ENCODE data around the gene RFWD3. TPM values are rescaled to one million over a fixed set of nuclear protein-coding genes. Genes with fewer than 3 reads are reported as not detected.
A peak's percentile ranks its signal among the peaks of the same experiment; 100 is the strongest.
"Not testable (repeated sequence)": the region's sequence is repeated elsewhere in the genome, so short reads cannot be mapped to it uniquely, and the experiment has no call there.

RFWD3 gene
- total RNA-seq, 4 donors from 2014 or later = 13.5 to 32.8 (median 21.0) TPM

GRCh38 chr16:74657870-74658642, 8.6 kb downstream of the RFWD3 start:
- Histone ChIP-seq H3K4me1 (peaks cover 0 to 26% (median 2%) of the 10 kb centered on the region in 4 donors), H3K27me3 (no peaks in the 10 kb centered on the region), H3K9me3 (no peaks in the 10 kb centered on the region), H3K36me3 (peaks cover 0 to 54% (median 4%) of the 10 kb centered on the region in 3 donors), H3K27ac (no peak overlapping the region), H3K4me3 (no peak overlapping the region)
- 70 to 75% methylated on average over 5 of the region's 5 CpGs for WGBS, 2 donors
- no peak for DNase-seq (ENCODE audit: low spot score in 2 of 2)
- TF ChIP-seq POLR2A (IDR thresholded peaks at IDR 0.05) (no peak), CTCF (IDR thresholded peaks at IDR 0.05) (no peak), EP300 (IDR thresholded peaks at IDR 0.05) (no peak)

- DNase-seq (ENCODE audit: low spot score in 2 of 2) = no peak
- Histone ChIP-seq H3K4me3 (no peak overlapping the region), H3K4me1 (peaks cover 0 to 19% (median 2%) of the 10 kb centered on the region in 4 donors), H3K27me3 (no peaks in the 10 kb centered on the region), H3K9me3 (no peaks in the 10 kb centered on the region), H3K36me3 (peaks cover 0 to 48% (median 4%) of the 10 kb centered on the region in 3 donors), H3K27ac (no peak overlapping the region)
- 85 to 92% methylated on average over 3 of the region's 3 CpGs for WGBS, 2 donors
- no peak for TF ChIP-seq CTCF (IDR thresholded peaks at IDR 0.05)
- no peak for TF ChIP-seq EP300 (IDR thresholded peaks at IDR 0.05)
- TF ChIP-seq POLR2A (IDR thresholded peaks at IDR 0.05) = no peak
Measured at GRCh38 chr16:74654536-74655050, 12.1 kb downstream of the RFWD3 start.

- WGBS, 2 donors = 97 to 100% methylated on average over 2 of the region's 2 CpGs
- Histone ChIP-seq H3K36me3 (peaks cover 0 to 46% (median 4%) of the 10 kb centered on the region in 3 donors), H3K4me1 (peaks cover 0 to 12% (median 0%) of the 10 kb centered on the region in 4 donors)
- H3K27ac ChIP-seq; H3K4me3 ChIP-seq; H3K9me3 ChIP-seq; H3K27me3 ChIP-seq; DNase-seq (ENCODE audit: low spot score in 2 of 2): not testable (repeated sequence)
Measured at GRCh38 chr16:74652883-74653282, 13.8 kb downstream of the RFWD3 start.

GRCh38 chr16:74652249-74652648, 14.4 kb downstream of the RFWD3 start:
- Histone ChIP-seq H3K9me3 (no peaks in the 10 kb centered on the region), H3K36me3 (peaks cover 0 to 47% (median 4%) of the 10 kb centered on the region in 3 donors), H3K27ac (no peak overlapping the region), H3K27me3 (no peaks in the 10 kb centered on the region), H3K4me3 (no peak overlapping the region), H3K4me1 (peaks cover 0 to 12% (median 0%) of the 10 kb centered on the region in 4 donors)
- no peak for DNase-seq (ENCODE audit: low spot score in 2 of 2)
- WGBS, 2 donors = 30 to 41% methylated on average over 1 of the region's 1 CpG
- TF ChIP-seq CTCF (IDR thresholded peaks at IDR 0.05) (no peak), EP300 (IDR thresholded peaks at IDR 0.05) (no peak), POLR2A (IDR thresholded peaks at IDR 0.05) (no peak)

- WGBS, 2 donors = 93 to 94% methylated on average over 2 of the region's 2 CpGs
- Histone ChIP-seq H3K27me3 (no peaks in the 10 kb centered on the region), H3K27ac (no peak overlapping the region), H3K4me1 (peaks cover 0 to 12% (median 0%) of the 10 kb centered on the region in 4 donors), H3K4me3 (no peak overlapping the region), H3K9me3 (no peaks in the 10 kb centered on the region), H3K36me3 (peaks cover 0 to 51% (median 4%) of the 10 kb centered on the region in 3 donors)
- no peak for DNase-seq (ENCODE audit: low spot score in 2 of 2)
- no peak for TF ChIP-seq POLR2A (IDR thresholded peaks at IDR 0.05)
Measured at GRCh38 chr16:74651841-74652240, 14.8 kb downstream of the RFWD3 start.

GRCh38 chr16:74650966-74651567, 15.6 kb downstream of the RFWD3 start:
- Histone ChIP-seq H3K27ac (no peak overlapping the region), H3K27me3 (no peaks in the 10 kb centered on the region), H3K36me3 (peaks cover 0 to 59% (median 4%) of the 10 kb centered on the region in 3 donors), H3K4me3 (no peak overlapping the region), H3K4me1 (peaks cover 0 to 12% (median 0%) of the 10 kb centered on the region in 4 donors), H3K9me3 (no peaks in the 10 kb centered on the region)
- 85 to 86% methylated on average over 6 of the region's 6 CpGs for WGBS, 2 donors
- DNase-seq (ENCODE audit: low spot score in 2 of 2) = peak in 1 of 2 donors; percentile 20
- TF ChIP-seq EP300 (IDR thresholded peaks at IDR 0.05) (no peak), CTCF (IDR thresholded peaks at IDR 0.05) (peak in 3 of 5 experiments; percentile 24 to 40 (median 25))
